Upper lobe of right lung (tissue), 1 donor: ENCODE measurements around the gene HMGCS1. TPM values are rescaled to one million over a fixed set of nuclear protein-coding genes. Genes with fewer than 3 reads are reported as not detected.

ENCODE experiments used
- ATAC-seq: fragments of 200-7000 bp; cut with Tn5 transposase; one replicate; pipeline ENCODE4 v1.9.1; 2020; ENCODE audit warnings: mild to moderate bottlenecking, moderate library complexity
- DNase-seq: peaks from one replicate; pipeline ENCODE4 v3.0.0-alpha.2; 2020
- H3K27ac ChIP-seq: fragments of 200-600 bp; one replicate; pipeline ENCODE4 v1.8.0; 2022
- H3K27me3 ChIP-seq: fragments of 200-600 bp; one replicate; pipeline ENCODE4 v1.8.0; 2022; ENCODE audit warnings: mild to moderate bottlenecking
- H3K36me3 ChIP-seq: fragments of 200-600 bp; one replicate; pipeline ENCODE4 v1.8.0; 2022
- H3K4me1 ChIP-seq: fragments of 200-600 bp; one replicate; pipeline ENCODE4 v1.8.0; 2022
- H3K4me3 ChIP-seq: fragments of 200-600 bp; one replicate; pipeline ENCODE4 v1.8.0; 2022; ENCODE audit warnings: mild to moderate bottlenecking
- H3K9me3 ChIP-seq: fragments of 200-600 bp; one replicate; pipeline ENCODE4 v1.8.0; 2022
- intact Hi-C: fragments of 100-400 bp; cut with DNase I; formaldehyde crosslinking; loops from one replicate; pipeline ENCODE4 v1.11.0; 2022
- long read RNA-seq: library from polyadenylated mRNA; unstranded; transcript quantifications from one replicate; pipeline ENCODE4 v2.0.0, GENCODE V29; 2021
- total RNA-seq: library from RNA; stranded (reverse); fragmentation: NEBNext Ultra II Directional; extraction: Animal tissue kit (Norgen Biotek cat#: 25700); gene quantifications from one replicate; pipeline ENCODE4 v1.2.1, GENCODE V29; 2021
- TF ChIP-seq, protein P1 (sequence below): fragments of 200-600 bp; IDR thresholded peaks from one replicate; pipeline ENCODE4 v1.8.0; 2022; ENCODE audit warnings: antibody characterized with exemption
- donor health status: DM: no; HTN: yes; CAD: no; lungs with severe emphysema.

Gene HMGCS1
- 167 TPM for total RNA-seq
- long read RNA-seq, transcript HMGCS1-201 (11 exons, 3,506 nt): major isoform, 7 of 33 reads
- long read RNA-seq, partial matches to known transcripts: 9 of 33 reads
- long read RNA-seq, other reads (novel, unspliced or antisense): 15 of 33 reads

DNA sequence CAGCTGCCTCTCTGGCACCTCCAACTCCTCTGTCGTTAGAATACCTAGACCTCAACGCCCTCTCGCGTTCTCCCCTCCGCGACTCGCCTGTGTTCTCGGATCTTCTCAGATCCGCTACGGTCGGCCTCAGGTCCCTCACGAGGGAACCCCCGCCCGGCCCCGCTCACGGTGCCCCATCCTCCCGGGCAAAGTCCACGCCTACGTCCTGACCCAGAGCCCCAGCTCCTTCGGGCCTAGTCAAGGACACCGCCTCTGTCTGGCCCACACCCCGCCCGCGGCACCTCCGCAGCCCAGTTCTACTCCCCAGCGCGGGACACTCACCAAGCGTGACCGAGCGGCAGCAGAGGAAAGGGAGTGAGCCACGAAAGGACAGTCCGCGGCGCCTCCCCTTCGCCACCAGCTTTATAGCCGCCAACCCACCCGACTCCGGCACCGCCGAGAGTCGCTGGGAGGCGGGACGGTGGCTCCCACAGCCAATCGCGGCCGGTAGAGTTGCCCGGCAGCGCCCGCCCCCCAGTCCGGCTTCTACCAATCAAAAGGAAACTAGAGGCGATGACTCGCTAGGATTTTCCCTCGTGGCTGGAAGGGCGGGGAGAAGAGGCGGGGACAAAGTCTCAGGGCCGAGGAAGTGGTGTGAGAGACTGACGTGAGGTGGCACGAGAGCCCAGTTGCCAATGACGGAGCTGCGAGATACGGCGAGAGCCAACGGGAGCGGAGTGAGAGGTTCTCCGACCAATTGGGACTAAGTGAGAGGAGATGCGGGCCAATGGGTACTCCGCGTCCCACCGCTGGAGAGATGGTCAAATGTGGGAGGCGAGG lies at the start of gene HMGCS1:
HMGCS1 (minus strand) TSS at position 378 of the 819 bp plus-strand sequence. CDS start 14,447 bp downstream, outside the sequence.
- DNase-seq (peak; percentile 99), ATAC-seq (peak; percentile 98)
- H3K4me3 ChIP-seq: peak within 1 kb of the TSS; percentile 90
- no peaks in the 10 kb centered on the region for H3K36me3 ChIP-seq
- intact Hi-C loops: no loop called here
- TF ChIP-seq, protein P1, sequence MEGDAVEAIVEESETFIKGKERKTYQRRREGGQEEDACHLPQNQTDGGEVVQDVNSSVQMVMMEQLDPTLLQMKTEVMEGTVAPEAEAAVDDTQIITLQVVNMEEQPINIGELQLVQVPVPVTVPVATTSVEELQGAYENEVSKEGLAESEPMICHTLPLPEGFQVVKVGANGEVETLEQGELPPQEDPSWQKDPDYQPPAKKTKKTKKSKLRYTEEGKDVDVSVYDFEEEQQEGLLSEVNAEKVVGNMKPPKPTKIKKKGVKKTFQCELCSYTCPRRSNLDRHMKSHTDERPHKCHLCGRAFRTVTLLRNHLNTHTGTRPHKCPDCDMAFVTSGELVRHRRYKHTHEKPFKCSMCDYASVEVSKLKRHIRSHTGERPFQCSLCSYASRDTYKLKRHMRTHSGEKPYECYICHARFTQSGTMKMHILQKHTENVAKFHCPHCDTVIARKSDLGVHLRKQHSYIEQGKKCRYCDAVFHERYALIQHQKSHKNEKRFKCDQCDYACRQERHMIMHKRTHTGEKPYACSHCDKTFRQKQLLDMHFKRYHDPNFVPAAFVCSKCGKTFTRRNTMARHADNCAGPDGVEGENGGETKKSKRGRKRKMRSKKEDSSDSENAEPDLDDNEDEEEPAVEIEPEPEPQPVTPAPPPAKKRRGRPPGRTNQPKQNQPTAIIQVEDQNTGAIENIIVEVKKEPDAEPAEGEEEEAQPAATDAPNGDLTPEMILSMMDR: no peak
- H3K9me3 ChIP-seq: no peaks in the 10 kb centered on the region
- peak within 1 kb of the TSS; percentile 88 for H3K27ac ChIP-seq
- H3K27me3 ChIP-seq: no peaks in the 10 kb centered on the region
- H3K4me1 ChIP-seq: peaks cover 8% of the 10 kb centered on the region

DNA sequence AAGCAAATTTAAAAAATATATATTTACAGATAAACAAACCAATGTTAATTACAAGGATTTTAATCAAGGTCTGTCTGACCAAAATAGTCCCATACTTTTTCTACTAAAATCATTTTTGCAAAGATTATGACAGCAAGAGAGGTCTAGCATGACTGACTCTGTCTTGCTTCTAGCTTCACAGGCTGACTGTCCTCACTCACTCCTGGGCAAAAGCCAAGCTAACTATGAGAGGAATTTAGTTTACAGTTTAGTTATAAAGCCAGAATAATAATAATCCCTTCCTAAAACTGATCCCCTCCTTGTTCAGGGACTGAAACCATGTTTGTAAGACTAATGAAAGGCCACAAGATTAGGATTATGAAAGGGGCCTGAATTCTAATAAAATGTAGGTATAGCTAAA lies 45.5 kb upstream of the HMGCS1 start:
- TF ChIP-seq, protein P1: no peak
- no peak overlapping the region for H3K4me3 ChIP-seq
- ATAC-seq (no peak), DNase-seq (no peak)
- peaks cover 5% of the 10 kb centered on the region for H3K9me3 ChIP-seq
- no peaks in the 10 kb centered on the region for H3K36me3 ChIP-seq
- H3K4me1 ChIP-seq: no peaks in the 10 kb centered on the region
- H3K27me3 ChIP-seq: no peaks in the 10 kb centered on the region
- intact Hi-C loops: no loop called here
- H3K27ac ChIP-seq: peak overlapping the region; percentile 3

DNA sequence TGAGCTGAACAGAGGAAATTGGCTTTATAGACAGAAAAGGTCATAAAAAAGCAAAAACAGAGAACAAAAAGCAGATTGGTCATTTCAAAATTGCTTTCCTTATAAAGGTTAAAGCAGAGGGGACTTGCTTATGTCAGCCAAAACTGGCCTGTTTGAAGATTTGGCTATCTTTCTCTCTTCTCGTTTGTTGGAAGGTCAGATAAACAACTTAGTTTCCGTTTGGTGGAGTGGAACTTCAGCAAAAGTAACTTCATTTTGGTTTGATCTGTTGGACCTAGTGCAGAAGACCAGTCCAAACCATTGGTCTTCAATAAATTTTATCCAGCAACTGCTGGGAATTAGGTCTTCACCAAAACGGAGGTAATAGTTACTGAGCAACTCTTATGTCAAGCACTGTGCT lies 45.1 kb upstream of the HMGCS1 start:
- Histone ChIP-seq H3K27me3 (no peaks in the 10 kb centered on the region), H3K4me3 (no peak overlapping the region), H3K36me3 (no peaks in the 10 kb centered on the region), H3K27ac (no peak overlapping the region), H3K4me1 (no peaks in the 10 kb centered on the region), H3K9me3 (peaks cover 5% of the 10 kb centered on the region)
- TF ChIP-seq, protein P1: no peak
- intact Hi-C loops: no loop called here
- ATAC-seq (no peak), DNase-seq (no peak)

DNA sequence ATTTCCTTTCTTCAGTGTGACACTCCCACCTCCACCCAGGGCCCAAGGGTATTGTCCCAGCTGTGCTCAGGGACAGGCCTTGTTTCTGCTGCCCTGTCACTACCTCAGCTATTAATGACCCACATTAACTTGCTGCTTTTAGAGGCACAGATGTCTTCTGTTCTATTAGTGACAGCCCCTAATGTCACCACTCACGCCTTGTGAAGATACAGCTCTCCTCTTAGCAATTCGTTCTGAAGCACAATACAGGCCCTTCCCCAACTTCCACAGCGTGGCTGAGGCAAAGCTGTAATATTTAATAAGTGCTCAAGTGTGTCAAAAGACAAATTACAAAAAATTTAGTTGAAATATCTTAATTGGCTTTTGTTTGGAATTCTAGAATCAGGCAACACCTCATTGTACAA lies 44.7 kb upstream of the HMGCS1 start:
- H3K27ac ChIP-seq: no peak overlapping the region
- intact Hi-C loops: no loop called here
- H3K27me3 ChIP-seq: no peaks in the 10 kb centered on the region
- H3K4me1 ChIP-seq: no peaks in the 10 kb centered on the region
- TF ChIP-seq, protein P1: no peak
- DNase-seq (no peak), ATAC-seq (peak; percentile 16)
- no peak overlapping the region for H3K4me3 ChIP-seq
- H3K9me3 ChIP-seq: peaks cover 5% of the 10 kb centered on the region
- no peaks in the 10 kb centered on the region for H3K36me3 ChIP-seq

DNA sequence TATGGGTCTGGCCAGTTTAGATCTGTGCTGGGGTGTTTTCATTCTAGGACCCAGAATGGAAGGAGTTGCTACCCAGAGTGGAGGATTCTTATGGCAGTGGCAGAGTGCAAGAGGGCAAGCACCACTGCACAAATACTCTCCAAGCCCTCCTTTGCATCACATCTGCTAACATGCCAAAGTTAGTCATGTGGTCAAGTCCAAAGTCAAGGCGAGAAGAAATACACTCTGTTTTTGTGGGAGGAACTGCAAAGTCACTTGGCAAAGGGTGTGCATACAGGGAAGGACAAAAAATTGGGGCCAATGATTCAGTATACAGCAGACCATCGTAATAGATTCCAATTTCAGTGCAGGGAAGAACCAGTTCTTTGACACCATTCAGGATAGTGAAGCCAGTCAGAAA lies 43.9 kb upstream of the HMGCS1 start:
- intact Hi-C loops: no loop called here
- H3K27ac ChIP-seq: no peak overlapping the region
- TF ChIP-seq, protein P1: no peak

More for the DNA sequence above, 43.9 kb upstream of the HMGCS1 start:
- peaks cover 5% of the 10 kb centered on the region for H3K9me3 ChIP-seq
- no peak for DNase-seq
- no peaks in the 10 kb centered on the region for H3K4me1 ChIP-seq
- H3K4me3 ChIP-seq: no peak overlapping the region
- ATAC-seq: no peak
- no peaks in the 10 kb centered on the region for H3K27me3 ChIP-seq
- H3K36me3 ChIP-seq: no peaks in the 10 kb centered on the region
